B cell (primary cell): ENCODE results near the gene CSDE1. TPM values are rescaled to one million over a fixed set of nuclear protein-coding genes. Genes with fewer than 3 reads are reported as not detected.

Source experiments
- ATAC-seq: fragments of 200-7000 bp; cut with Tn5 transposase; one replicate; pipeline ENCODE4 v1.10.0; 2021; ENCODE audit warnings: low read depth, mild to moderate bottlenecking, moderate number of reproducible peaks, moderate library complexity
- CTCF ChIA-PET: fragments of 350-600 bp; sonication (Branson Sonifier 250); formaldehyde crosslinking; loops from one replicate; lab custom pipeline; 2021; ENCODE audit warnings: antibody characterized with exemption, inconsistent platforms; lab: Charles Lee
- POLR2A ChIA-PET: fragments of 350-600 bp; sonication (Branson Sonifier 250); formaldehyde crosslinking; loops from one replicate; lab custom pipeline; 2021; ENCODE audit warnings: antibody characterized with exemption; lab: Charles Lee
- DNase-seq: peaks from one replicate; pipeline ENCODE4 v3.0.0; 2013
- H2AFZ ChIP-seq: 2 replicates; pipeline ENCODE4 v1.6.1; 2012; ENCODE audit warnings: mild to moderate bottlenecking, low read depth, low read length; ENCODE audit not compliant: insufficient read depth, poor library complexity, severe bottlenecking
- H3K27ac ChIP-seq, 2 donors: 1 replicate in 1 of 2; 2 replicates in 1 of 2; pipeline ENCODE4 v1.5.1; 2012 to 2013; ENCODE audit warnings: low read length in 2 of 2, mild to moderate bottlenecking in 2 of 2, moderate library complexity in 1 of 2
- H3K27me3 ChIP-seq, 4 experiments: fragments of 200-600 bp in 1 of 4; sonication (generic) in 1 of 4; replicated peaks in 1 of 4; 1 replicate in 2 of 4; 2 replicates in 2 of 4; pipeline versions ENCODE4 v1.6.1 to v1.7.0; 2013 to 2016; ENCODE audit warnings: low read length in 3 of 4, mild to moderate bottlenecking in 2 of 4, mixed read lengths in 1 of 4, moderate library complexity in 1 of 4; ENCODE audit not compliant: insufficient read depth in 4 of 4, control insufficient read depth in 3 of 4; ENCODE audit errors: control extremely low read depth in 1 of 4
- H3K36me3 ChIP-seq, 2 experiments: replicated peaks in 1 of 2; 1 replicate in 1 of 2; 2 replicates in 1 of 2; pipeline versions ENCODE4 v1.6.1 to v1.7.1; 2013; ENCODE audit warnings: low read length in 1 of 2; ENCODE audit not compliant: insufficient read depth in 2 of 2, control insufficient read depth in 1 of 2; ENCODE audit errors: control extremely low read depth in 1 of 2, extremely low read depth in 1 of 2
- H3K4me1 ChIP-seq, 2 donors: fragments of 200-600 bp in 1 of 2; sonication (generic) in 1 of 2; 1 replicate in 1 of 2; 2 replicates in 1 of 2; pipeline versions ENCODE4 v1.5.1 to v1.6.1; 2013 to 2017; ENCODE audit warnings: low read length in 2 of 2; ENCODE audit not compliant: control insufficient read depth in 2 of 2, insufficient read depth in 2 of 2
- H3K4me2 ChIP-seq: replicated peaks from 2 replicates; pipeline ENCODE3; 2012; ENCODE audit warnings: mild to moderate bottlenecking, low read depth, low read length; ENCODE audit not compliant: poor library complexity, severe bottlenecking
- H3K4me3 ChIP-seq, 5 experiments: fragments of 200-600 bp in 1 of 5; sonication (generic) in 1 of 5; 1 replicate in 3 of 5; 2 replicates in 2 of 5; pipeline versions ENCODE4 v1.5.1 to v1.7.0; 2011 to 2016; ENCODE audit warnings: low read length in 4 of 5, mild to moderate bottlenecking in 4 of 5, low read depth in 2 of 5, control low read depth in 1 of 5, moderate library complexity in 1 of 5; ENCODE audit not compliant: insufficient read depth in 1 of 5; ENCODE audit errors: control extremely low read depth in 1 of 5, extremely low read depth in 1 of 5
- H3K79me2 ChIP-seq: fragments of 200-600 bp; sonication (generic); one replicate; pipeline ENCODE4 v1.6.0; 2016; ENCODE audit warnings: low read length; ENCODE audit not compliant: control insufficient read depth, insufficient read depth
- H3K9ac ChIP-seq: fragments of 200-600 bp; sonication (generic); 2 replicates; pipeline ENCODE4 v1.6.1; 2017; ENCODE audit warnings: mild to moderate bottlenecking, low read length, moderate library complexity
- H3K9me3 ChIP-seq, 3 donors: one replicate each; pipeline versions ENCODE4 v1.6.1 to v1.7.1; 2013; ENCODE audit warnings: low read length in 2 of 3; ENCODE audit not compliant: control insufficient read depth in 2 of 3, insufficient read depth in 1 of 3; ENCODE audit errors: control extremely low read depth in 1 of 3
- H4K20me1 ChIP-seq: 2 replicates; pipeline ENCODE4 v1.6.0; 2012; ENCODE audit warnings: mild to moderate bottlenecking, low read length; ENCODE audit not compliant: insufficient read depth, control insufficient read depth, poor library complexity, severe bottlenecking
- H3K27ac Mint-ChIP-seq: one replicate; pipeline ENCODE4 v1.8.0; 2021; ENCODE audit warnings: mixed read lengths
- H3K27me3 Mint-ChIP-seq: one replicate; pipeline ENCODE4 v1.8.0; 2021; ENCODE audit warnings: mixed read lengths
- H3K4me1 Mint-ChIP-seq: one replicate; pipeline ENCODE4 v1.8.0; 2021; ENCODE audit warnings: mixed read lengths
- H3K4me3 Mint-ChIP-seq: one replicate; pipeline ENCODE4 v1.8.0; 2021; ENCODE audit warnings: mixed read lengths
- H3K9me3 Mint-ChIP-seq: one replicate; pipeline ENCODE4 v1.8.0; 2022; ENCODE audit warnings: mixed read lengths; ENCODE audit not compliant: insufficient read depth
- CTCF ChIP-seq: fragments of 200-600 bp; IDR thresholded peaks from one replicate; pipeline ENCODE4 v1.8.0; 2022; ENCODE audit warnings: antibody characterized with exemption, mild to moderate bottlenecking
- EZH2 ChIP-seq: IDR thresholded peaks from 2 replicates; pipeline ENCODE4 v1.6.1; 2012; ENCODE audit warnings: borderline replicate concordance, low read depth, mild to moderate bottlenecking, moderate library complexity, low read length; ENCODE audit not compliant: insufficient read depth, poor library complexity, severe bottlenecking
- WGBS: methylation state at CpG from one replicate; pipeline ENCODE4 v1.1.5; 2013; ENCODE audit warnings: missing lambda C conversion rate; ENCODE audit not compliant: insufficient coverage; 5-methylcytosine and 5-hydroxymethylcytosine counted together
- intact Hi-C: fragments of 100-400 bp; cut with micrococcal nuclease; formaldehyde crosslinking; loops from one replicate; pipeline ENCODE4 v1.10.0; 2022
- polyA plus RNA-seq: library from polyadenylated mRNA; depleted of rRNA; stranded (reverse); fragments of >200 nt; gene quantifications from 2 replicates; pipeline ENCODE4 v1.2.3, GENCODE V29; 2012
- total RNA-seq, 2 donors: library from RNA; stranded (reverse); fragments of 120-200 nt in 1 of 2; gene quantifications; 1 replicate in 1 of 2; 2 replicates in 1 of 2; pipeline versions ENCODE4 v1.2.3 to v1.2.4, GENCODE V29; 2013 to 2022

CSDE1 gene
- total and polyA plus RNA-seq, 2 donors (not counting 1 experiment from before 2014, with no cell fraction given), result 114 to 454 TPM

GRCh38 chr1:114710360-114710759 is 47.4 kb downstream of the CSDE1 start:
- Histone ChIP-seq H2AFZ (no peak overlapping the region), H3K27me3 (no peaks in the 10 kb centered on the region), H3K9ac (no peak overlapping the region), H3K9me3 (no peaks in the 10 kb centered on the region), H3K4me1 (peaks cover under 1 to 3% of the 10 kb centered on the region in 2 donors), H3K79me2 (peaks cover 19% of the 10 kb centered on the region), H4K20me1 (peaks cover 7% of the 10 kb centered on the region), H3K36me3 (peaks cover 0 to 68% of the 10 kb centered on the region in 2 experiments), H3K27ac (no peak overlapping the region), H3K4me2 (no peak overlapping the region), H3K4me3 (no peak overlapping the region)
- ATAC-seq (no peak), DNase-seq (no peak)
- no CpG with 5 or more reads among the region's 3 CpGs for WGBS
- Mint-ChIP-seq H3K4me1 (peaks cover 12% of the 10 kb centered on the region), H3K9me3 (no peaks in the 10 kb centered on the region), H3K27me3 (no peaks in the 10 kb centered on the region), H3K4me3 (no peak overlapping the region), H3K27ac (no peak overlapping the region)
- ChIA-PET POLR2A (no interaction called here), CTCF (interaction anchor here (0.6 kb wide), 1 partner anchor 38 kb away, joined by 3 read pairs; no protein-coding TSS in a partner anchor)
- no peak for TF ChIP-seq EZH2
- no peak for TF ChIP-seq CTCF
- intact Hi-C loops, result loop anchor here (10.0 kb wide), 2 partner anchors 1756 to 1996 kb away; partner anchors contain the start of genes PPM1J and SLC16A1

- H3K9ac ChIP-seq, result no peak overlapping the region
- Mint-ChIP-seq H3K9me3 (no peaks in the 10 kb centered on the region), H3K4me3 (no peak overlapping the region), H3K27ac (no peak overlapping the region), H3K4me1 (peaks cover 3% of the 10 kb centered on the region), H3K27me3 (no peaks in the 10 kb centered on the region)
- peaks cover 0 to 50% of the 10 kb centered on the region in 2 experiments for H3K36me3 ChIP-seq
- ATAC-seq (no peak), DNase-seq (no peak)
- TF ChIP-seq CTCF, result no peak
- TF ChIP-seq EZH2, result no peak
- no peaks in the 10 kb centered on the region for H3K9me3 ChIP-seq
- WGBS, result 95% methylated on average over 2 of the region's 2 CpGs
- H4K20me1 ChIP-seq, result peaks cover 7% of the 10 kb centered on the region
- no peak overlapping the region for H2AFZ ChIP-seq
- intact Hi-C loops, result no loop called here
- no peak overlapping the region for H3K27ac ChIP-seq
- POLR2A ChIA-PET, result no interaction called here
- H3K79me2 ChIP-seq, result peaks cover 3% of the 10 kb centered on the region
- CTCF ChIA-PET, result no interaction called here
- no peak overlapping the region for H3K4me3 ChIP-seq
- no peaks in the 10 kb centered on the region for H3K27me3 ChIP-seq
- H3K4me2 ChIP-seq, result no peak overlapping the region
- no peaks in the 10 kb centered on the region for H3K4me1 ChIP-seq
These were observed 50.2 kb downstream of the CSDE1 start for GRCh38 chr1:114707604-114708003.
